K562 (cell line): ENCODE results near the gene CLIP2. TPM values are rescaled to one million over a fixed set of nuclear protein-coding genes. Genes with fewer than 3 reads are reported as not detected.

Source experiments
- MYNN ChIP-seq, 2 experiments: sonication (generic); formaldehyde crosslinking in 1 of 2; IDR thresholded peaks; 2 replicates each; pipeline versions ENCODE4 v1.5.0 to v1.6.1; 2016 to 2020; ENCODE audit warnings: antibody characterized with exemption in 1 of 2, missing genetic modification reagents in 1 of 2
- SAFB2 ChIP-seq: fragments of 200-400 bp; formaldehyde crosslinking; IDR thresholded peaks from 2 replicates; pipeline ENCODE4 v1.6.1; 2018; ENCODE audit warnings: borderline replicate concordance, low read length, low read depth, moderate library complexity; ENCODE audit not compliant: severe bottlenecking
- SPI1 ChIP-seq: IDR thresholded peaks from 2 replicates; pipeline ENCODE4 v1.6.1; 2011; ENCODE audit warnings: low read depth, low read length, control low read depth, borderline replicate concordance
- THRB ChIP-seq: fragments of 450-650 bp; formaldehyde crosslinking; conservative IDR thresholded peaks from 2 replicates; pipeline ENCODE4 v1.4.0; 2022; ENCODE audit warnings: mild to moderate bottlenecking, missing genetic modification characterization
- ZNF140 ChIP-seq: fragments of 250-450 bp; sonication (Bioruptor Pico); IDR thresholded peaks from 2 replicates; pipeline ENCODE4 v1.8.0; 2021; ENCODE audit warnings: moderate library complexity, mild to moderate bottlenecking, inconsistent platforms
- ZNF165 ChIP-seq: fragments of 250-450 bp; sonication (Bioruptor Pico); IDR thresholded peaks from 2 replicates; pipeline ENCODE4 v1.4.0; 2020; ENCODE audit warnings: borderline replicate concordance
- ZZZ3 ChIP-seq: fragments of 450-650 bp; IDR thresholded peaks from 2 replicates; pipeline ENCODE4 v1.6.1; 2016; ENCODE audit warnings: antibody characterized with exemption, mild to moderate bottlenecking, moderate library complexity
- polyA plus RNA-seq, 8 experiments: library from polyadenylated mRNA; depleted of rRNA in 4 of 8; stranded (reverse) in 5 of 8; unstranded in 3 of 8; fragments of >200 nt; fragmentation: Nextera tagmentation in 2 of 8; fragmentation: Illumina TruSeq in 1 of 8; extraction: Ambion mirVana in 2 of 8; extraction: Trizol in 1 of 8; gene quantifications; 2 replicates each; pipeline versions ENCODE4 v1.2.1 to v1.2.3, GENCODE V29; 2011 to 2014; ENCODE audit warnings: inconsistent platforms in 1 of 8, missing spikeins in 1 of 8
- total RNA-seq, 7 experiments: library from RNA; depleted of rRNA in 6 of 7; stranded (reverse); fragments of >200 nt in 6 of 7; fragmentation: Illumina TruSeq in 2 of 7; extraction: Trizol in 2 of 7; gene quantifications; 2 replicates each; pipeline versions ENCODE4 v1.2.1 to v1.2.3, GENCODE V29; 2011 to 2021; ENCODE audit warnings: low replicate concordance in 1 of 7
- TF ChIP-seq, protein P1 (sequence below): fragments of 250-450 bp; sonication (Bioruptor Pico); IDR thresholded peaks from 2 replicates; pipeline ENCODE4 v1.4.0; 2020

CLIP2 gene
- total and polyA plus RNA-seq, 9 of the 15 experiments (the other 6 are each of a cell fraction or from before 2014, with no cell fraction given) = 0.07 to 5.4 (median 2.1) TPM

DNA sequence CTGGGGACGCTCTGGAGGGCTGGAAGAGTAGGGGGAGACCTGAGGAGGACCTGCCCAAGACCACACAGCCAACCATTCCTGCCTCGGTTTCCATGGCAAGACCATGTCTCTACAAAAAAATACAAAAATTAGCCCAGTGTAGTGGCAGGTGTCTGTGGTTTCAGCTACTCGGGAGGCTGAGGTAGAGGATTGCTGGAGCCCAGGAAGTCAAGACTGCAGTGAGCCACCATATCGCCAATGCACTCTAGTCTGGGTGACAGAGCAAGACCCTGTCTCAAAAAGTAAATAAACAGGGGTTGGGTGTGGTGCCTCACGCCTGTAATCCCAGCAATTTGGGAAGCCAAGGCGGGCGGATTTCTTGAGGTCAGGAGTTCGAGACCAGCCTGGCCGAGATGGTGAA, 48.7 kb downstream of the CLIP2 start (continued):
- TF ChIP-seq MYNN (IDR thresholded peaks at IDR 0.05) = no peak
- no peak for TF ChIP-seq MYNN (CRISPR knock-in tag; IDR thresholded peaks at IDR 0.05)
- no peak for TF ChIP-seq SAFB2
- TF ChIP-seq ZNF140 (CRISPR knock-in tag) = no peak
- no peak for TF ChIP-seq SPI1
- TF ChIP-seq, protein P1, sequence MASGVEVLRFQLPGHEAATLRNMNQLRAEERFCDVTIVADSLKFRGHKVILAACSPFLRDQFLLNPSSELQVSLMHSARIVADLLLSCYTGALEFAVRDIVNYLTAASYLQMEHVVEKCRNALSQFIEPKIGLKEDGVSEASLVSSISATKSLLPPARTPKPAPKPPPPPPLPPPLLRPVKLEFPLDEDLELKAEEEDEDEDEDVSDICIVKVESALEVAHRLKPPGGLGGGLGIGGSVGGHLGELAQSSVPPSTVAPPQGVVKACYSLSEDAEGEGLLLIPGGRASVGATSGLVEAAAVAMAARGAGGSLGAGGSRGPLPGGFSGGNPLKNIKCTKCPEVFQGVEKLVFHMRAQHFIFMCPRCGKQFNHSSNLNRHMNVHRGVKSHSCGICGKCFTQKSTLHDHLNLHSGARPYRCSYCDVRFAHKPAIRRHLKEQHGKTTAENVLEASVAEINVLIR (CRISPR knock-in tag) = no peak
- TF ChIP-seq THRB (CRISPR knock-in tag) = no peak
- TF ChIP-seq ZNF165 (CRISPR knock-in tag) = no peak
- TF ChIP-seq ZZZ3 = no peak
- TF ChIP-seq, all 486 proteins: peak for 0
